HG03354 (cell line): Measurements from ENCODE around the gene MED23.

Experiments
- ATAC-seq: cut with Tn5 transposase; IDR thresholded peaks from one replicate; pipeline ENCODE4 v1.9.1; 2021; ENCODE audit warnings: mild to moderate bottlenecking; ENCODE audit not compliant: unreplicated experiment, poor library complexity, severe bottlenecking

Gene MED23

DNA sequence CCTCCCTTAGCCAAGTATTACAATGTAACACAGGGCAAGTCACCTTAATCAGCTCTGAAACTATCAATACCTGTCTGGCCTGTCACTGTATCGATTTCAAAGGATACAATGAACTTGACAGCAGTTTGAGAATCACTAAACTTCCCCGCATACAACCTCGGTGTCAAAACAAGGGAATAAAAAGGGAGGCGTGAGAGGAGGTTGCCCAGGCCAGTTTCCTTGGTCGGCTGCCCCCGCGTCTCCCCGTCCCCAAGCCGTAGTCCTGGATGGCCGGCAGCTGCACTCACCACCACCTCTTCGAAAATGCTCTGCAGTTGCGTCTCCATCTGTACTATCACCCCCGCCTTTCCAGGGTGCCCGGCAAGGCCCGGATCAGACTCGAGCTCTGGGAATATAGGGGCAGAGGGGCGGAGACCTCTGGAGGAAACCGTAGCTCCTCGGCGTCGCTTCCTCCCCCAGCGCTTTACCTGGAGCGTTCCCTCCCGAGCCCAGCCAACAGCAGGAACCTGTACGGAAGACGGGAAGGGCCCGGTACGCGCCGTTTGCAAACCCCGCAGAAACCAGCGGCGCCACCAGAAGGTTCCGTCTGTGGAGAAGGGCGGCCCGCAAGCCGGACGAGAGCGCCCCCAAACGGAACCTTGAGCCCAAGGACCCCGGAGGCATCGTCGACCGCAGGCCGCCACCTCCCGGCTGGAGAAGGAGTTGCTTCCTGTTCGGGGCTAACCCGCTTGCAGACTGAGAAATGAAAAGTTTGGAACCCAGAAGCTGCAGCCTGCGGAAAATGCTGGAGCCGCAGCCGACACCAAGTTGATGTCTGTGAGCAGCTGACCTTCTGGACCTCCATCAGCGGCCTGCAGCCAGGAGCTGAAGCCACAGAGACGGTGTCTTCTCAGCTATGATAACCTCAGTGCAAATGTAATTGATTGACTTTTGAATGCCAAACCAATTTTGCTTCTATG is at the start of gene MED23:
Gene MED23 (minus strand): TSS at position 519 of the 959 bp plus-strand sequence. CDS start 193 bp downstream, at position 326.
- peak; percentile 97 for ATAC-seq

- ATAC-seq, result no peak
These were observed 45.1 kb upstream of the MED23 start for GRCh38 chr6:131673184-131673583.

- ATAC-seq, result no peak
These were observed 41.8 kb upstream of the MED23 start for GRCh38 chr6:131669891-131670290.

DNA sequence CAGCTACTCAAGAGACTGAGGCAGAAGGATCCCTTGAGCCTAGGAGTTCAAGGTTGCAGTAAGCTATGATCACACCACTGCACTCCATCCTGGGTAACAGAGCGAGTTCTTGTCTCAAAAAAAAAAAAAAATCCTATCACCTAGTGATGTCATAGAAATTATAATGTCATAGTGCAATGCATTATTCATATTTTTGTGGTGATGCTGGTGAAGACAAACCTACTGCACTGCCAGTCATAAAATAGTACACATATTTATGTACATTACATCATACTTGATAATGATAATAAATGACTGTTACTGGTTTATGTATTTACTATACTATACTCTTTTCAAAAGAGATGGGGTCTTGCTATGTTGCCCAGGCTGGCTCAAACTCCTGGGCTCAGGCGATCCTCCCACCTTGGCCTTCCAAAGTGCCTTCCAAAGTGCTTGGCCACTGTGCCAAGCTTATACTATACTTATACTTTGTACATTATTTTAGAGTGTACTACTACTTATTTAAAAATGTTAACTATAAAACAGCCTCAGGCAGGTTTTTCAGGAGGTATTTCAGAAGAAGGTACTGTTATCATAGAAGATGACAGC is 35.6 kb upstream of the MED23 start:
- no peak for ATAC-seq

- no peak for ATAC-seq
These were observed 32.2 kb upstream of the MED23 start for GRCh38 chr6:131660195-131660594.

DNA sequence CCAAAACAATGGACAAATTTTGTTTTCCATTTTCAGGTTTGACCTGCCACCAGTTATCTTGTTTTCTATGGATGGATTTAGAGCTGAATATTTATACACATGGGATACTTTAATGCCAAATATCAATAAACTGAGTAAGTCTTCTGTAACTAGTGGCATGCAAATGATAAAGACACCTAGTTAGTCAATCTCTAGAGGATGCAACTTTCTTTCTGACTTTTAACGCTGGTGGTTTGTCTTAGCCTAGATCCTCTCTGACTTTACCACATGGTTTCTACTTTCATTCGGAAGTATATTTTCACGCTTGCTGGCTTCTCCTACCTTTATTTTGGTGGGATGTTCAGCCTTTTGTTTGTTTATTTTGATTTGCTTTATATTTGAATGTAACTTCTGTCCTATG is 30.2 kb upstream of the MED23 start:
- ATAC-seq, result no peak

DNA sequence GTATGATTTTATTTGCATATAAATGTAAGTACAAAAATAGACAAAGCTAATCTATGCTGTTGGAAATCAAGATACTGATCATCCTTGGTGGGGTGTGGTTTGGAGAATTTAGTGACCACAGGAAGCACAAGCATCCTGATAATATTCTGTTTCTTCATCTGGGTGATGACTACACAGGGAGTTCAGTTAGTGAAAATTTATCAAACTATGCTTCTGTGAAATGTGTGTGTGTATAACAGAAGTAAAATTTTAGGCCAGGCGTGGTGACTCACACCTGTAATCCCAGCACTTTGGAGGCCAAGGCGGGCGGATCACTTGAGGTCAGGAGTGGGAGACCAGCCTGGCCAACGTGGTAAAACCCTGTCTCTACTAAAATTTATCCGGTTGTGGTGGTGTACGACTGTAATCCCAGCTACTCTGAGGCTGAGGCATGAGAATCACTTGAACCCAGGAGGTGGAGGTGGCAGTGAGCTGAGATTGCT is 29.6 kb upstream of the MED23 start:
- ATAC-seq, result no peak

DNA sequence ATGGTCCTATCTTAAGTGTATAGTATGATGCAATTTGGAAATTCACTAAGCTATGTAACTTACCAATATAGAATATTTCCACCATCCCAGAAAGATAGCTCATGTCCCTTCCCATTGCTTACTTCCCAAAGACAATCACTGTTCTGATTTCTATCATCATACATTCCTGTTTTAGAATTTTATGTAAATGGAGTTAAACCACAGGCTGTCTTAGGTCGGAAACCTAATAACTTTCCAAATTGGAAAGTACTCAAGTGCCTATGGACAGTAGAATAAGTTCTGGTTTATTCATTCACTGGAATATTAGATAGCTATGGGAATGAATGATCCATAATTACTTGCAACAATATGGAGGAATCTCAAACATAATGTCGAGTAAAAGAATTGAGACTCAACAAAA is 29.2 kb upstream of the MED23 start:
- ATAC-seq, result no peak

DNA sequence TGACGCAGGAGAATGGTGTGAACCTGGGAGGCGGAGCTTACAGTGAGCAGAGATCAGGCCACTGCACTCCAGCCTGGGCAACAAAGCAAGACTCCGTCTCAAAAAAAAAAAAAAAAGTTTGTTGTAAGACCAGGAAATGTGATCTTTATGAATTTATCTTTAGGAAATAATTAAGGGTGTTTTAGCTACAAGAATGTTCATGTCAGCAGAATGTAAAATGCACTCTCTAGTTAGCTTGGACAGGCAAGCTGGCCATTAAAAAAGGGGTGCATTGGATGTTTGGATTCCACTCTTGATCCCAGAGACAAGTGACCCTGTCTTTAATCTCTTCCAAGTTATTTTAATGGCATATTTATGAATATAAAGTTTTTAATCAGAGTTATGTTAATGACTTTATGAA is 28.6 kb upstream of the MED23 start:
- ATAC-seq, result no peak

- ATAC-seq, result no peak
These were observed 27.9 kb upstream of the MED23 start for GRCh38 chr6:131655951-131656350.

- ATAC-seq, result no peak
These were observed 27.3 kb upstream of the MED23 start for GRCh38 chr6:131655387-131655786.

DNA sequence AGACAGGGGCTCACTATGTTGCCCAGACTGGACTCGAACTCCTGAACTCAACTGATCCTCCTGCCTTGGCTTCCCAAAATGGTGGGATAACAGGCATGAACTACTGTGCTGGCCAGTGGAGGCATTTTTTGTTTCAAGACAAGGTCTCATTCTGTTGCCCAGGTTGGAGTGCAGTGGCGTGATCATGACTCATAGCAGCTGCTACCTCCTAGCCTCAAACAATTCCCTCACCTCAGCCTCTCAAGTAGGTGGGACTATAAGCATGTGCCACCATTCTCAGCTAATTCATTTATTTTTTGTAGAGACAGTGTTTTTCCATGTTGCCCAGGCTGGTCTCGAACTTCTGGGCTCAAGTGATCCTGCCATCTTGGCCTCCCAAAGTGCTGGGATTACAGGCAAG is 26.3 kb upstream of the MED23 start:
- ATAC-seq, result no peak

- no peak for ATAC-seq
These were observed 24.4 kb upstream of the MED23 start for GRCh38 chr6:131652472-131652871.

DNA sequence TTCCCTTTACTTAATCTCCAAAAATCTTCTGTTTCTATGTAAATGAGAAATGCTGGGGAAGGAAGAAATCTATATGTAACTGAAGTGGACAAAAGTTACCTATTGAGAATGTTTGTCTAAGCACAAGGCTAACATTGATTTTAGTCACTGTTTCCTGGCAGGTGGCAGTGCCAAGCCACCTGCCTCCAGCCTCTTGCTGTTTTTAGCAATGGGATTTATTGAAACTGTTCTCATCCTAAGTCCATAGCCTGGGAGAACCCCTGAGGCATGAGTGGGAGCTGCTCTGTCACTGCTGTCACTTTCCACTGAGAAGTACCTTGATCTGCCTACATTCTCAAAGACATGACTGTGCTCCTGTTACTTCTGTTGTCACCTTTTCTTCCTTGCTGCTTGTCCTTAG is 23.7 kb upstream of the MED23 start:
- ATAC-seq, result no peak

- ATAC-seq, result no peak
These were observed 18.2 kb upstream of the MED23 start for GRCh38 chr6:131646249-131646670.

GRCh38 chr6:131645846-131646245 is 17.8 kb upstream of the MED23 start:
- no peak for ATAC-seq

DNA sequence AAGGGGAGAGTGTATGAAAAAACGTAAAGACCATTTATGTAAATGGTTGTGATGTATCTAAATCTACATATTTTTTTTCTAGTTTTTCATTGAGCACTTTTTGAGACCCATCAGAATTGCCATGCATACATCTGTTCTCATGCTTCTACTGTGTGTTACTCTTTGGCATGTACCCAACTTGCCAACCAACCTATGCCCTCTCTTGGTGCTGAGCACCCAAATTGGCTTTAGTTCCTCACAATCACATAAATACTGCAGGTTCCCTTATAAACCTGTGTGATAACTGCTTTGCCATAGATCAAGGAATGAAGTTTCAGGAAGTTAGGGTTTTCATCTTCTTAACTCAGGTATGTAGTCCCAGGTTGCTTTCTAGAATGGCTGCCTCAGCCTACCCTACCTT is 16.9 kb upstream of the MED23 start:
- ATAC-seq, result no peak

- no peak for ATAC-seq
These were observed 15.9 kb upstream of the MED23 start for GRCh38 chr6:131643855-131644460.

DNA sequence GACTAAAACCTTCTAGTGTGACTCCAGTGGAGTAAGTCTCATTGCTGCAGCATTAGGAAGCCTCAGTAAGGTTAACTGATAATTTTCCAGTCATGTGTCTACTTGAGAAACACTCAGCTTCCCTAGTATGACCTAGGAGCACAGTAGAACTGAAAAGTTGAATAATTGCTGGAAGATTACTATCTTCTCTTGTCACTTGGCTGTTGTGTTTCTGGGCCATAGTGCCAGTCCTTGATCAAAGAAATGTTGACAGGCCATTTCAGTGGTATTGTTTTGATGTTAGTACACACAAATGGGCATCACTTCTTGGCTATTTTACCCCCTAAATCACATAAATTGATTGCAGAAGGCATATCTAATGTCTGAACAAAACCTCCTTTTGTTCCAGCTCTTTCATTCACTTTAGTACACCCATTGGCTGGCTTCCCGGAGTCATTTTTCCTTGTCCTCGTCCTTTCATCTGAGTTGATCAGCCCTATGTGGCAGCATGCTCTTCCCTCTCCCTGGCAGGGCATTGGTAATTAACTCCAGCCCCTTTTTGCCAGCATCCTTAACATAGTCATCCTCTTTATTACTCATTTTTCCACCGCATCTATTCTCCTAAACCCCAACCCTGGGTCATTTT is 15.1 kb upstream of the MED23 start:
- ATAC-seq, result no peak

GRCh38 chr6:131642565-131642964 is 14.5 kb upstream of the MED23 start:
- ATAC-seq, result no peak
